Measurements from ENCODE around the gene DYNLL1. TPM values are rescaled to one million over a fixed set of nuclear protein-coding genes. Genes with fewer than 3 reads are reported as not detected.
A peak's percentile ranks its signal among the peaks of the same experiment; 100 is the strongest.

The DYNLL1 gene
- total and polyA plus RNA-seq, 5 donors from 2014 or later, result 99.0 to 692 (median 521) TPM

- peaks cover 0 to 12% (median 9%) of the 10 kb centered on the region in 4 donors for H3K4me1 Mint-ChIP-seq
- no peaks in the 10 kb centered on the region for H3K27me3 Mint-ChIP-seq
- Histone ChIP-seq H3K4me3 (ENCODE audit: low read depth, low read length) (no peak overlapping the region), H3K27me3 (ENCODE audit: control insufficient read depth, insufficient read depth, low read length) (no peaks in the 10 kb centered on the region), H3K9me3 (ENCODE audit: control insufficient read depth in 2 of 2, low read length in 2 of 2) (no peaks in the 10 kb centered on the region), H3K36me3 (ENCODE audit: control insufficient read depth, insufficient read depth, low read length) (peaks cover 56% of the 10 kb centered on the region), H3K27ac (ENCODE audit: insufficient read depth, low read length, poor library complexity, severe bottlenecking) (no peak overlapping the region), H3K4me1 (ENCODE audit: control insufficient read depth, insufficient read depth, low read length, poor library complexity, severe bottlenecking) (no peaks in the 10 kb centered on the region)
- no peaks in the 10 kb centered on the region for H3K9me3 Mint-ChIP-seq
- H3K27ac Mint-ChIP-seq, result peak overlapping the region in 1 of 3 donors; percentile 51
- ATAC-seq (ENCODE audit: low read depth in 2 of 2) (no peak), DNase-seq (peak in 1 of 3 donors; percentile 23)
- H3K4me3 Mint-ChIP-seq, result no peak overlapping the region
- H3K36me3 Mint-ChIP-seq, result peaks cover 26% of the 10 kb centered on the region
Measured at GRCh38 chr12:120457133-120457532, 38.8 kb upstream of the DYNLL1 start.

- H3K4me1 ChIP-seq (ENCODE audit: control insufficient read depth, insufficient read depth, low read length, poor library complexity, severe bottlenecking), result no peaks in the 10 kb centered on the region
- H3K9me3 ChIP-seq (ENCODE audit: control insufficient read depth in 2 of 2, low read length in 2 of 2), result no peaks in the 10 kb centered on the region
- H3K36me3 Mint-ChIP-seq, result peaks cover 42% of the 10 kb centered on the region
- H3K27ac Mint-ChIP-seq, result no peak overlapping the region
- H3K4me1 Mint-ChIP-seq, result peaks cover 0 to 17% (median 5%) of the 10 kb centered on the region in 4 donors
- no peak overlapping the region for H3K4me3 ChIP-seq (ENCODE audit: low read depth, low read length)
- no peak overlapping the region for H3K4me3 Mint-ChIP-seq
- DNase-seq, result no peak
- H3K27ac ChIP-seq (ENCODE audit: insufficient read depth, low read length, poor library complexity, severe bottlenecking), result no peak overlapping the region
- no peak for ATAC-seq (ENCODE audit: low read depth in 2 of 2)
- H3K36me3 ChIP-seq (ENCODE audit: control insufficient read depth, insufficient read depth, low read length), result peaks cover 83% of the 10 kb centered on the region
- H3K9me3 Mint-ChIP-seq, result no peaks in the 10 kb centered on the region
- no peaks in the 10 kb centered on the region for H3K27me3 Mint-ChIP-seq
- no peaks in the 10 kb centered on the region for H3K27me3 ChIP-seq (ENCODE audit: control insufficient read depth, insufficient read depth, low read length)
Measured at GRCh38 chr12:120460157-120460556, 35.8 kb upstream of the DYNLL1 start.

GRCh38 chr12:120462099-120462640, 33.7 kb upstream of the DYNLL1 start:
- Mint-ChIP-seq H3K4me3 (peak overlapping the region in 1 of 4 donors; percentile 73), H3K27me3 (no peaks in the 10 kb centered on the region), H3K4me1 (peaks cover 0 to 28% (median 22%) of the 10 kb centered on the region in 4 donors), H3K36me3 (peaks cover 33% of the 10 kb centered on the region), H3K9me3 (no peaks in the 10 kb centered on the region), H3K27ac (no peak overlapping the region)
- Histone ChIP-seq H3K4me1 (ENCODE audit: control insufficient read depth, insufficient read depth, low read length, poor library complexity, severe bottlenecking) (peaks cover 9% of the 10 kb centered on the region), H3K4me3 (ENCODE audit: low read depth, low read length) (no peak overlapping the region), H3K36me3 (ENCODE audit: control insufficient read depth, insufficient read depth, low read length) (peaks cover 86% of the 10 kb centered on the region), H3K27me3 (ENCODE audit: control insufficient read depth, insufficient read depth, low read length) (no peaks in the 10 kb centered on the region), H3K9me3 (ENCODE audit: control insufficient read depth in 2 of 2, low read length in 2 of 2) (no peaks in the 10 kb centered on the region), H3K27ac (ENCODE audit: insufficient read depth, low read length, poor library complexity, severe bottlenecking) (no peak overlapping the region)
- no peak for ATAC-seq (ENCODE audit: low read depth in 2 of 2)
- no peak for DNase-seq

- Mint-ChIP-seq H3K9me3 (no peaks in the 10 kb centered on the region), H3K36me3 (peaks cover 32% of the 10 kb centered on the region), H3K4me1 (peaks cover 4 to 40% (median 32%) of the 10 kb centered on the region in 4 donors), H3K27me3 (no peaks in the 10 kb centered on the region), H3K4me3 (peak overlapping the region in 1 of 4 donors; percentile 40), H3K27ac (peak overlapping the region in 2 of 3 donors; percentile 14 to 18)
- no peaks in the 10 kb centered on the region for H3K9me3 ChIP-seq (ENCODE audit: control insufficient read depth in 2 of 2, low read length in 2 of 2)
- H3K4me1 ChIP-seq (ENCODE audit: control insufficient read depth, insufficient read depth, low read length, poor library complexity, severe bottlenecking), result peaks cover 23% of the 10 kb centered on the region
- no peak for ATAC-seq (ENCODE audit: low read depth in 2 of 2)
- peaks cover 76% of the 10 kb centered on the region for H3K36me3 ChIP-seq (ENCODE audit: control insufficient read depth, insufficient read depth, low read length)
- H3K27ac ChIP-seq (ENCODE audit: insufficient read depth, low read length, poor library complexity, severe bottlenecking), result no peak overlapping the region
- no peak overlapping the region for H3K4me3 ChIP-seq (ENCODE audit: low read depth, low read length)
- no peaks in the 10 kb centered on the region for H3K27me3 ChIP-seq (ENCODE audit: control insufficient read depth, insufficient read depth, low read length)
- no peak for DNase-seq
Measured at GRCh38 chr12:120463712-120464111, 32.2 kb upstream of the DYNLL1 start.

GRCh38 chr12:120465756-120466155, 30.2 kb upstream of the DYNLL1 start:
- Histone ChIP-seq H3K27me3 (ENCODE audit: control insufficient read depth, insufficient read depth, low read length) (no peaks in the 10 kb centered on the region), H3K4me1 (ENCODE audit: control insufficient read depth, insufficient read depth, low read length, poor library complexity, severe bottlenecking) (peaks cover 33% of the 10 kb centered on the region), H3K4me3 (ENCODE audit: low read depth, low read length) (no peak overlapping the region), H3K27ac (ENCODE audit: insufficient read depth, low read length, poor library complexity, severe bottlenecking) (no peak overlapping the region), H3K9me3 (ENCODE audit: control insufficient read depth in 2 of 2, low read length in 2 of 2) (no peaks in the 10 kb centered on the region), H3K36me3 (ENCODE audit: control insufficient read depth, insufficient read depth, low read length) (peaks cover 60% of the 10 kb centered on the region)
- DNase-seq (no peak), ATAC-seq (ENCODE audit: low read depth in 2 of 2) (no peak)
- Mint-ChIP-seq H3K27ac (peak overlapping the region in 2 of 3 donors; percentile 33 to 35), H3K27me3 (no peaks in the 10 kb centered on the region), H3K4me3 (peak overlapping the region in 2 of 4 donors; percentile 40 to 84), H3K36me3 (peaks cover 24% of the 10 kb centered on the region), H3K4me1 (peaks cover 9 to 50% (median 35%) of the 10 kb centered on the region in 4 donors), H3K9me3 (no peaks in the 10 kb centered on the region)

GRCh38 chr12:120466560-120467315, 29.2 kb upstream of the DYNLL1 start:
- H3K27me3 ChIP-seq (ENCODE audit: control insufficient read depth, insufficient read depth, low read length), result no peaks in the 10 kb centered on the region
- H3K4me3 Mint-ChIP-seq, result peak overlapping the region; percentile 26 to 98 (median 60)
- H3K27ac Mint-ChIP-seq, result peak overlapping the region in 1 of 3 donors; percentile 46
- no peaks in the 10 kb centered on the region for H3K9me3 ChIP-seq (ENCODE audit: control insufficient read depth in 2 of 2, low read length in 2 of 2)
- peak overlapping the region; percentile 1 for H3K27ac ChIP-seq (ENCODE audit: insufficient read depth, low read length, poor library complexity, severe bottlenecking)
- peak; percentile 27 to 61 (median 53) for DNase-seq
- ATAC-seq (ENCODE audit: low read depth in 2 of 2), result no peak
- H3K36me3 Mint-ChIP-seq, result peaks cover 24% of the 10 kb centered on the region
- peaks cover 33% of the 10 kb centered on the region for H3K4me1 ChIP-seq (ENCODE audit: control insufficient read depth, insufficient read depth, low read length, poor library complexity, severe bottlenecking)
- H3K9me3 Mint-ChIP-seq, result no peaks in the 10 kb centered on the region
- peaks cover 51% of the 10 kb centered on the region for H3K36me3 ChIP-seq (ENCODE audit: control insufficient read depth, insufficient read depth, low read length)
- no peaks in the 10 kb centered on the region for H3K27me3 Mint-ChIP-seq
- H3K4me3 ChIP-seq (ENCODE audit: low read depth, low read length), result no peak overlapping the region
- peaks cover 9 to 56% (median 35%) of the 10 kb centered on the region in 4 donors for H3K4me1 Mint-ChIP-seq

GRCh38 chr12:120467439-120467838, 28.5 kb upstream of the DYNLL1 start:
- H3K27ac Mint-ChIP-seq, result peak overlapping the region in 1 of 3 donors; percentile 88
- Histone ChIP-seq H3K4me1 (ENCODE audit: control insufficient read depth, insufficient read depth, low read length, poor library complexity, severe bottlenecking) (peaks cover 33% of the 10 kb centered on the region), H3K9me3 (ENCODE audit: control insufficient read depth in 2 of 2, low read length in 2 of 2) (no peaks in the 10 kb centered on the region), H3K27ac (ENCODE audit: insufficient read depth, low read length, poor library complexity, severe bottlenecking) (no peak overlapping the region), H3K36me3 (ENCODE audit: control insufficient read depth, insufficient read depth, low read length) (peaks cover 44% of the 10 kb centered on the region), H3K27me3 (ENCODE audit: control insufficient read depth, insufficient read depth, low read length) (no peaks in the 10 kb centered on the region), H3K4me3 (ENCODE audit: low read depth, low read length) (no peak overlapping the region)
- peak overlapping the region; percentile 56 to 98 (median 86) for H3K4me3 Mint-ChIP-seq
- H3K4me1 Mint-ChIP-seq, result peaks cover 9 to 56% (median 36%) of the 10 kb centered on the region in 4 donors
- ATAC-seq (ENCODE audit: low read depth in 2 of 2) (no peak), DNase-seq (no peak)
- no peaks in the 10 kb centered on the region for H3K9me3 Mint-ChIP-seq
- H3K36me3 Mint-ChIP-seq, result peaks cover 24% of the 10 kb centered on the region
- no peaks in the 10 kb centered on the region for H3K27me3 Mint-ChIP-seq

Measured in CD4-positive, CD25-positive, alpha-beta regulatory T cell (primary cell).